Fibroblast of lung (primary cell): Measurements from ENCODE around the gene LUC7L2. TPM values are rescaled to one million over a fixed set of nuclear protein-coding genes. Genes with fewer than 3 reads are reported as not detected.

ENCODE experiments used
- DNase-seq, 2 donors: peaks; one replicate each; pipeline versions ENCODE4 v3.0.0 to v3.0.0-alpha.2; 2010; ENCODE audit warnings: low read depth in 2 of 2
- H2AFZ ChIP-seq: 2 replicates; pipeline ENCODE4 v1.5.1; 2012; ENCODE audit warnings: low read length, control low read depth, inconsistent platforms
- H3K27ac ChIP-seq: 2 replicates; pipeline ENCODE4 v1.5.1; 2011; ENCODE audit warnings: low read length, control low read depth; ENCODE audit not compliant: insufficient read depth
- H3K27me3 ChIP-seq: 2 replicates; pipeline ENCODE4 v1.5.1; 2011; ENCODE audit warnings: mild to moderate bottlenecking, low read length; ENCODE audit not compliant: control insufficient read depth, insufficient read depth
- H3K36me3 ChIP-seq: 2 replicates; pipeline ENCODE4 v1.5.1; 2011; ENCODE audit warnings: low read length; ENCODE audit not compliant: control insufficient read depth, insufficient read depth
- H3K4me1 ChIP-seq: 2 replicates; pipeline ENCODE4 v1.5.1; 2011; ENCODE audit warnings: low read length; ENCODE audit not compliant: control insufficient read depth, insufficient read depth; ENCODE audit errors: extremely low read depth
- H3K4me2 ChIP-seq: 2 replicates; pipeline ENCODE4 v1.5.1; 2011; ENCODE audit warnings: low read length, control low read depth; ENCODE audit not compliant: insufficient read depth; ENCODE audit errors: extremely low read depth
- H3K4me3 ChIP-seq, 4 experiments: fragments of 200-600 bp in 1 of 4; sonication (generic) in 1 of 4; replicated peaks in 1 of 4; 2 replicates each; pipeline ENCODE4 v1.5.1; 2011 to 2016; ENCODE audit warnings: low read length in 4 of 4, low read depth in 3 of 4, mild to moderate bottlenecking in 3 of 4, control low read depth in 2 of 4, inconsistent platforms in 1 of 4, mixed read lengths in 1 of 4; ENCODE audit not compliant: insufficient read depth in 1 of 4; ENCODE audit errors: control extremely low read depth in 1 of 4
- H3K79me2 ChIP-seq: 2 replicates; pipeline ENCODE4 v1.5.1; 2012; ENCODE audit warnings: mild to moderate bottlenecking, low read length, inconsistent platforms; ENCODE audit not compliant: control insufficient read depth, insufficient read depth
- H3K9ac ChIP-seq: 2 replicates; pipeline ENCODE4 v1.5.1; 2011; ENCODE audit warnings: mild to moderate bottlenecking, low read length, control low read depth; ENCODE audit not compliant: insufficient read depth
- H3K9me3 ChIP-seq: 2 replicates; pipeline ENCODE4 v1.5.1; 2012; ENCODE audit warnings: low read depth, low read length; ENCODE audit not compliant: control insufficient read depth, insufficient read depth
- H4K20me1 ChIP-seq: 2 replicates; pipeline ENCODE4 v1.5.1; 2011; ENCODE audit warnings: low read length; ENCODE audit not compliant: control insufficient read depth, insufficient read depth; ENCODE audit errors: extremely low read depth
- EZH2 ChIP-seq: IDR thresholded peaks from 2 replicates; pipeline ENCODE4 v1.5.1; 2012; ENCODE audit warnings: low read length, control low read depth, mild to moderate bottlenecking; ENCODE audit errors: missing control alignments
- polyA plus RNA-seq, 2 donors: library from polyadenylated mRNA; depleted of rRNA in 1 of 2; stranded (reverse) in 1 of 2; unstranded in 1 of 2; fragments of >200 nt; gene quantifications; 2 replicates each; pipeline ENCODE4 v1.2.1, GENCODE V29; 2011 to 2012; ENCODE audit warnings: missing spikeins in 1 of 2
- total RNA-seq: library from RNA; depleted of rRNA; stranded (reverse); fragments of >200 nt; gene quantifications from 2 replicates; pipeline ENCODE4 v1.2.1, GENCODE V29; 2014
- TF ChIP-seq, protein P1 (sequence below), 2 donors: IDR thresholded peaks in 1 of 2; conservative IDR thresholded peaks in 1 of 2; 1 replicate in 1 of 2; 2 replicates in 1 of 2; pipeline ENCODE4 v1.5.1; 2011 to 2012; ENCODE audit warnings: low read length in 2 of 2, control low read depth in 1 of 2, inconsistent platforms in 1 of 2, low read depth in 1 of 2, mild to moderate bottlenecking in 1 of 2

Gene LUC7L2
- total and polyA plus RNA-seq, 2 donors (not counting 1 experiment from before 2014, with no cell fraction given) = 38.5 to 48.7 TPM

DNA sequence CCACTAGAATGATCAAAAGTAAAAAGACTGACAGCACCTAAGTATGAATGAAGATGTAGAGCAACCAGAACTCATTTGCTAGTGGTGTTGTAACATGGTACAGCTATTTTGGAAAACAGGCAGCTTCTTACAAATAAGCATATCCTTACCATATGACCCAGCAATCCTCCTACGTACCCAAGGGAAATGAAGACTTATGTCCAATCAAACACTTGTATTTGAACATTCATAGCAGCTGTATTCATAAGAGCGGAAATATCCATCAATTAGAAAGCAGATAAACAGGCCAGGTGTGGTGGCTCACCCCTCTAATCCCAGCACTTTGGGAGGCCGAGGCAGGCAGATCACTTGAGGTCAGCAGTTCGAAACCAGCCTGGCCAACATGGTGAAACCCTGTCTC is 70.7 kb downstream of the LUC7L2 start:
- no peak for DNase-seq
- H3K27me3 ChIP-seq = no peaks in the 10 kb centered on the region

DNA sequence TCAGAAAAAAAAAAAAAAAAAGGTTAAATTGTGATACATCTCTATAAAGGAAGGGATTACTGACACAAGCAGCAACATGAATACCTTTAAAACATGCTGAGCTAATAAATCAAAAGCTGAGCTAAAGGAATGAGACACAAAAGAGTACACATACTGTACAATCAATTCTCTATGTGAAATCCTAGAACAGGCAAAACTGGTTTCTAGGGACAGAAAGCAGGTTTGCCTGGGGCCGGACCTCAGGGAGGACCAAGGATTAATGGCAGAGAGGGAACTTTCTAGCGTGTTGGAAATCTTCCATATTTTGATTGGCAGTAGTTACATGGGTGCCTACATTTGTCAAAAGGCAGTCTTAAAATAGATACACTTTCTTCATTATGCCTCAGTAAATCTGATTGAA is 71.3 kb downstream of the LUC7L2 start:
- Histone ChIP-seq H3K4me1 (peaks cover 3% of the 10 kb centered on the region), H3K9me3 (no peaks in the 10 kb centered on the region), H3K4me2 (no peak overlapping the region), H3K79me2 (no peaks in the 10 kb centered on the region), H3K36me3 (peaks cover 2% of the 10 kb centered on the region), H2AFZ (no peak overlapping the region), H4K20me1 (no peaks in the 10 kb centered on the region), H3K27me3 (no peaks in the 10 kb centered on the region), H3K4me3 (no peak overlapping the region), H3K9ac (no peak overlapping the region), H3K27ac (no peak overlapping the region)
- no peak for DNase-seq
- TF ChIP-seq, protein P1, sequence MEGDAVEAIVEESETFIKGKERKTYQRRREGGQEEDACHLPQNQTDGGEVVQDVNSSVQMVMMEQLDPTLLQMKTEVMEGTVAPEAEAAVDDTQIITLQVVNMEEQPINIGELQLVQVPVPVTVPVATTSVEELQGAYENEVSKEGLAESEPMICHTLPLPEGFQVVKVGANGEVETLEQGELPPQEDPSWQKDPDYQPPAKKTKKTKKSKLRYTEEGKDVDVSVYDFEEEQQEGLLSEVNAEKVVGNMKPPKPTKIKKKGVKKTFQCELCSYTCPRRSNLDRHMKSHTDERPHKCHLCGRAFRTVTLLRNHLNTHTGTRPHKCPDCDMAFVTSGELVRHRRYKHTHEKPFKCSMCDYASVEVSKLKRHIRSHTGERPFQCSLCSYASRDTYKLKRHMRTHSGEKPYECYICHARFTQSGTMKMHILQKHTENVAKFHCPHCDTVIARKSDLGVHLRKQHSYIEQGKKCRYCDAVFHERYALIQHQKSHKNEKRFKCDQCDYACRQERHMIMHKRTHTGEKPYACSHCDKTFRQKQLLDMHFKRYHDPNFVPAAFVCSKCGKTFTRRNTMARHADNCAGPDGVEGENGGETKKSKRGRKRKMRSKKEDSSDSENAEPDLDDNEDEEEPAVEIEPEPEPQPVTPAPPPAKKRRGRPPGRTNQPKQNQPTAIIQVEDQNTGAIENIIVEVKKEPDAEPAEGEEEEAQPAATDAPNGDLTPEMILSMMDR (conservative IDR thresholded peaks at IDR 0.05 in 1 of 2, IDR thresholded peaks at IDR 0.05 in 1 of 2; ENCODE audit: low read depth in 1 of 2, low read length in 2 of 2) = no peak
- no peak for TF ChIP-seq EZH2

More for the DNA sequence above, 70.7 kb downstream of the LUC7L2 start:
- no peak for TF ChIP-seq EZH2
- TF ChIP-seq, protein P1 (conservative IDR thresholded peaks at IDR 0.05 in 1 of 2, IDR thresholded peaks at IDR 0.05 in 1 of 2; ENCODE audit: low read depth in 1 of 2, low read length in 2 of 2) = no peak
- peaks cover 3% of the 10 kb centered on the region for H3K4me1 ChIP-seq
- H3K36me3 ChIP-seq = peaks cover 2% of the 10 kb centered on the region
- H3K4me3 ChIP-seq = no peak overlapping the region
- no peak overlapping the region for H2AFZ ChIP-seq
- H3K27ac ChIP-seq = no peak overlapping the region
- no peaks in the 10 kb centered on the region for H3K9me3 ChIP-seq
- no peak overlapping the region for H3K9ac ChIP-seq
- no peaks in the 10 kb centered on the region for H4K20me1 ChIP-seq
- H3K79me2 ChIP-seq = no peaks in the 10 kb centered on the region
- H3K4me2 ChIP-seq = no peak overlapping the region

DNA sequence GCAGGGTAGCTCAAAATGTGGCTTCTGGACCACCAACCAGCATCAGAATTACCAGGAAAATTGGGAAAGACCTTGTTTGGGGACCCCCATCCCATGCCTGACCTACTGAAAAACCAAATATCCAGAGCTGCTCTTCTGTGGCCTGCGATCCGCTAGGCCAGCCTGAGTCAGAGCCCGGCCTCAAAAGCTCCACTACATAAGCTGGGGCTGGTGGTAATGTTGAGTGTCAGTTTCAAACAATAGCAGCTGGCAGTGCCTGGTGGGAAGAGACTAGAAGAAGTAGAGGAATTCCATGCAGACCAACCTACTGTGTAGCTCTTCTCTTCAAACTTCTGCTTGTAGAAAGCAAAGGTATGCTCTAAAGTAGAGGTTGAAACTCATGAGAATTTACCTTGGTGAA is 71.8 kb downstream of the LUC7L2 start:
- Histone ChIP-seq H3K4me2 (no peak overlapping the region), H4K20me1 (no peaks in the 10 kb centered on the region), H3K9me3 (no peaks in the 10 kb centered on the region), H3K9ac (no peak overlapping the region), H3K79me2 (no peaks in the 10 kb centered on the region), H3K4me3 (no peak overlapping the region), H2AFZ (no peak overlapping the region), H3K27ac (no peak overlapping the region), H3K36me3 (peaks cover 2% of the 10 kb centered on the region), H3K4me1 (peaks cover 3% of the 10 kb centered on the region), H3K27me3 (no peaks in the 10 kb centered on the region)
- no peak for TF ChIP-seq EZH2
- TF ChIP-seq, protein P1 (conservative IDR thresholded peaks at IDR 0.05 in 1 of 2, IDR thresholded peaks at IDR 0.05 in 1 of 2; ENCODE audit: low read depth in 1 of 2, low read length in 2 of 2) = no peak
- peak in 1 of 2 donors; percentile 40 for DNase-seq
